ENCODE data around the gene PABPC1L.

GRCh38 chr20:44918342-44918741 lies 8.5 kb downstream of the PABPC1L start:
- TF ChIP-seq POLR2A (IDR thresholded peaks at IDR 0.05) (no peak), CTCF (IDR thresholded peaks at IDR 0.05) (no peak)

Measured in body of pancreas (tissue), 4 donors.